ENCODE results near the gene ATG16L2.

The ATG16L2 gene

DNA sequence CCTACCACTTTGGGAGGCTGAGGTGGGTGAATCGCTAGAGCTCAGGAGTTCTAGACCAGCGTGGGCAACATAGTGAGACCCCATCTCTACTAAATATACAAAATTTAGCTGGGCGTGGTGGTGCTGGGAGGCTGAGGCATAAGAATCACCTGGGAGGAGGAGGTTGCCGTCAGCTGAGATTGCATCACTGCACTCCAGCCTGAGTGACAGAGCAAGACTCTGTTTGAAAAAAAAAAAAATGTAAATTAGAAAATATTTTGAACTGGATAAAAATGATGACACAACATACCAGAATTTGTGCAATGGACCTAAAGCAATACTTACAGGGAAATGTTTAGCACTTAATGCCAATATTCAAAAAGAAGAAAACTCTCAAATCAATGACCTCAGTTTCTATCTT lies 46.4 kb downstream of the ATG16L2 start:
- Histone ChIP-seq H3K4me1 (no peaks in the 10 kb centered on the region; the same call in 1 of the 2 replicates), H3K4me3 (ENCODE audit: low read depth, low read length) (no peak overlapping the region), H3K36me3 (no peaks in the 10 kb centered on the region), H3K27me3 (no peaks in the 10 kb centered on the region; the same call in 1 of the 2 replicates), H3K9me3 (no peaks in the 10 kb centered on the region; the same call in 1 of the 2 replicates)
- TF ChIP-seq, protein P1, sequence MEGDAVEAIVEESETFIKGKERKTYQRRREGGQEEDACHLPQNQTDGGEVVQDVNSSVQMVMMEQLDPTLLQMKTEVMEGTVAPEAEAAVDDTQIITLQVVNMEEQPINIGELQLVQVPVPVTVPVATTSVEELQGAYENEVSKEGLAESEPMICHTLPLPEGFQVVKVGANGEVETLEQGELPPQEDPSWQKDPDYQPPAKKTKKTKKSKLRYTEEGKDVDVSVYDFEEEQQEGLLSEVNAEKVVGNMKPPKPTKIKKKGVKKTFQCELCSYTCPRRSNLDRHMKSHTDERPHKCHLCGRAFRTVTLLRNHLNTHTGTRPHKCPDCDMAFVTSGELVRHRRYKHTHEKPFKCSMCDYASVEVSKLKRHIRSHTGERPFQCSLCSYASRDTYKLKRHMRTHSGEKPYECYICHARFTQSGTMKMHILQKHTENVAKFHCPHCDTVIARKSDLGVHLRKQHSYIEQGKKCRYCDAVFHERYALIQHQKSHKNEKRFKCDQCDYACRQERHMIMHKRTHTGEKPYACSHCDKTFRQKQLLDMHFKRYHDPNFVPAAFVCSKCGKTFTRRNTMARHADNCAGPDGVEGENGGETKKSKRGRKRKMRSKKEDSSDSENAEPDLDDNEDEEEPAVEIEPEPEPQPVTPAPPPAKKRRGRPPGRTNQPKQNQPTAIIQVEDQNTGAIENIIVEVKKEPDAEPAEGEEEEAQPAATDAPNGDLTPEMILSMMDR (IDR thresholded peaks at IDR 0.05; ENCODE audit: low read depth, low read length): no peak
- no peak for DNase-seq

DNA sequence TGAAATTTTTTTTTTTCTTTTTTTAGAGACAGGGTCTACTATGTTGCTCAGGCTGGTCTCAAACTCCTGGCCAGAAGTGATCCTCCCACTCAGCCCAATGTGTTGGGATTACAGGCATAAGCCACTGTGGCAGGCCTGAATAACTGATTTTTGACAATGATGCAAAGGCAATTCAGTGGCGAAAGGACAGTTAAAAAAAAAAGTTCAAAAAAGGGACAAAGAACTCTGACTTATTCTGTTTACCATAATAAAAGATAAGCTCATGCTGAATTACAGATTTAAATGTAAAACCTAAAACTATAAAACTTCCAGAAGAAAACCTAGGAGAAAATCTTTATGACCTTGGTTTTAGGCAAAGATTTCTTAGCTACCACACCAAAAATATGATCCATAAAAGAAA lies 48.9 kb downstream of the ATG16L2 start:
- DNase-seq: no peak
- no peaks in the 10 kb centered on the region for H3K36me3 ChIP-seq
- no peak overlapping the region for H3K4me3 ChIP-seq (ENCODE audit: low read depth, low read length)
- H3K27me3 ChIP-seq: no peaks in the 10 kb centered on the region; the same call in 1 of the 2 replicates
- H3K9me3 ChIP-seq: no peaks in the 10 kb centered on the region; the same call in 1 of the 2 replicates
- no peaks in the 10 kb centered on the region; the same call in 1 of the 2 replicates for H3K4me1 ChIP-seq
- TF ChIP-seq, protein P1 (IDR thresholded peaks at IDR 0.05; ENCODE audit: low read depth, low read length): no peak

DNA sequence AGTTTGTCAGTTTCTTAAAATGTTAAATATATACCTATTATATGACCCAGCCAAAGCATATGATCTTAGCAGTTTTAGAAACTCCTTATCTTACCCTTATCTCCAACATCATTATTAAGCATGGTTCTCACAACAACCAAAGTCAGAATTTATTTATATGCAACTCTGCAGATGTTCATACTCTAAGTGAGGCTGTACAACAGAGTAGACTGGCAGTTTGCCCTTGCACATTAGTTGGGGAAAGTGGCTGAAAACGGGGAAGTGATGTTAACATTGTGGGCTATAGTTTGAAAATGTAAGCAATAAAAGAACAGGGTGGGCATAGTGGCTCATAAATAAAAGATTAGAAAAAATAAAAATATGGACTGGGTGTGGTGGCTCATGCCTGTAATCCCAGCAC lies 49.7 kb downstream of the ATG16L2 start:
- Histone ChIP-seq H3K9me3 (no peaks in the 10 kb centered on the region; the same call in 1 of the 2 replicates), H3K27me3 (no peaks in the 10 kb centered on the region; the same call in 1 of the 2 replicates), H3K4me3 (ENCODE audit: low read depth, low read length) (no peak overlapping the region), H3K4me1 (no peaks in the 10 kb centered on the region; the same call in 1 of the 2 replicates), H3K36me3 (no peaks in the 10 kb centered on the region)
- no peak for DNase-seq
- TF ChIP-seq, protein P1 (IDR thresholded peaks at IDR 0.05; ENCODE audit: low read depth, low read length): no peak

DNA sequence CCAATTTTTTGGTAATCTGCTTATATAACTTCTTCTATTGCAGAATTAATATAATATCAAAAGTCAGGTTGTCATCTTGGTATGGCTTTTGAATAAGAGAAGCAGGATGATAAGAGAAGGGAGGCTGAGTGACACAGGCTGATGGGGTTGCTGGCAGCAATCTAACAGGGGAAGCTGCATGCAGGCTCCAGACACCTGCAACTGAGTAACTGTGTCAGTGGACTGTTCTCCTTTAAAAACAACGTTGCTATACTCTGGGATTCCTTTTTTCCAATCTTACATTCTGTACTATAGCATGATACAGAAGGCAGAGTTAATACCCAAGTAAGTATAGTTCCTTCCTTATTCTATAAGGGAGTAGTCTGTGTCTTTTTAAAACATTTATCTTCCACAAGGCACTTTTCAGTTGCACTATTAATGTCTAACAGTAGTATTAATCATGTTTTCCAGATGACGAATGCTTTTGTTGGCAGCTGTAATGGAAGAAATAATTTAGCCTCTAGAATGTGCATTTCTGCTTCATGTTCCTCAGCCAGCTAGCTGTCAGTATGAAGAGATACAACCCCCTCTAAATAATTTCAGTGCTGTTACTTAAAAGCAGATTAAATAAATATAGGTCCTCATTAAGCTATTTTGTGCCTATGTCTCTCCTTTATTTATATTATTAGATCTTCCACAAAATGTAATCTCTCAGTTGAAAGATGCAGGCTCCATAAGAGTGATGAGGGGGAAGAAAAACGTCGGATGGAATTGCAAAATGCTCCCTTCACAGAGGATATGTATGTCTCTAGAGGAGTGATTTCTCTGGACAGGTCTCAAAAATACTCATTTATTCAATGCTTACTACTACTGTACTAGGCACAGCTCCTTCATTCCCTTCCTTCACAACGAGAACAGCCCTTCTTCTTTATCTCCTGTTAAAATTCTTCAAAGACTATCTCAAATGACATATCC lies 50.8 kb downstream of the ATG16L2 start:
- Histone ChIP-seq H3K4me3 (ENCODE audit: low read depth, low read length) (no peak overlapping the region), H3K4me1 (no peaks in the 10 kb centered on the region; the same call in 1 of the 2 replicates), H3K9me3 (no peaks in the 10 kb centered on the region; the same call in 1 of the 2 replicates), H3K36me3 (no peaks in the 10 kb centered on the region), H3K27me3 (no peaks in the 10 kb centered on the region; the same call in 1 of the 2 replicates)
- TF ChIP-seq, protein P1 (IDR thresholded peaks at IDR 0.05; ENCODE audit: low read depth, low read length): no peak
- peak; percentile 43 for DNase-seq

DNA sequence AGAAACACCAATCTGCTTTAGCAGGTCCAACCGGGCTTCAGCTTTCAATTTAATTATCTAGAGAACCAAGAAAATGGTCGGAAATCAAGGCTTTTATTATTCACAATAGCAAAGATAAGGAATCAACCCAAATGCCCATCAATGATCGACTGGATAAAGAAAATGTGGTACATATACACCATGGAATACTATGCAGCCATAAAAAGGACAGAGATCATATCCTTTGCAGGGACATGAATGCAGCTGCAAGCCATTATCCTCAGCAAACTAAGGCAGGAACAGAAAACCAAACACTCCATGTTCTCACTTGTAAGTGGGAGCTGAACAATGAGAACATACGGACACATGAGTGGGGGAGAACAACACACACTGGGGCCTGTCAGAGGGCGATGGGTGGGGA lies 53.8 kb downstream of the ATG16L2 start:
- TF ChIP-seq, protein P1 (IDR thresholded peaks at IDR 0.05; ENCODE audit: low read depth, low read length): no peak
- Histone ChIP-seq H3K27me3 (no peaks in the 10 kb centered on the region), H3K4me1 (no peaks in the 10 kb centered on the region; the same call in 1 of the 2 replicates), H3K9me3 (no peaks in the 10 kb centered on the region; the same call in 1 of the 2 replicates), H3K36me3 (no peaks in the 10 kb centered on the region), H3K4me3 (ENCODE audit: low read depth, low read length) (no peak overlapping the region)
- no peak for DNase-seq

DNA sequence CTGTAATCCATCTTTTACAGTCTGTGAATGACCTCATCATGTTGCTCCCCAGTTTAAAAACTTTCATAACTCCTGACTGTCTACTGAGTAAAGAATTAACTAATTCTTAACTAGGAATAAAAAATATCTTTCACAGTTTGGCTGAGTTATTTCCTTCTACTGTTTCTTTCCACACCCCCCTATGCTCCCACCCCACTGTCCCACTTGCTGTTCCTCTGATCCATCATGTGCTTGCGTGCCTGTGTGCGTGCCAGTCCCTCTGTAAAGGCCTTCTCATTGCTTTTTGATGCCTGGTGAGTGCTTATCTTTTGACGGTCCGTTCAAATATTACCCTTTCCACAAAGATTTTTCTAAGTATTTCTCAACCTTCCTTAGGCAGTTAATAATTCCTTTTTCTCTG lies 55.6 kb downstream of the ATG16L2 start:
- TF ChIP-seq, protein P1 (IDR thresholded peaks at IDR 0.05; ENCODE audit: low read depth, low read length): no peak
- no peaks in the 10 kb centered on the region for H3K27me3 ChIP-seq
- H3K4me1 ChIP-seq: no peaks in the 10 kb centered on the region; the same call in 1 of the 2 replicates
- no peaks in the 10 kb centered on the region for H3K9me3 ChIP-seq
- no peaks in the 10 kb centered on the region for H3K36me3 ChIP-seq
- no peak for DNase-seq
- no peak overlapping the region for H3K4me3 ChIP-seq (ENCODE audit: low read depth, low read length)
